ENCODE results near the gene LSM7. TPM values are rescaled to one million over a fixed set of nuclear protein-coding genes. Genes with fewer than 3 reads are reported as not detected.
"Not testable (repeated sequence)": the region's sequence is repeated elsewhere in the genome, so short reads cannot be mapped to it uniquely, and the experiment has no call there.

LSM7 gene
- total and polyA plus RNA-seq, 5 donors from 2014 or later: 83.9 to 187 (median 162) TPM

DNA sequence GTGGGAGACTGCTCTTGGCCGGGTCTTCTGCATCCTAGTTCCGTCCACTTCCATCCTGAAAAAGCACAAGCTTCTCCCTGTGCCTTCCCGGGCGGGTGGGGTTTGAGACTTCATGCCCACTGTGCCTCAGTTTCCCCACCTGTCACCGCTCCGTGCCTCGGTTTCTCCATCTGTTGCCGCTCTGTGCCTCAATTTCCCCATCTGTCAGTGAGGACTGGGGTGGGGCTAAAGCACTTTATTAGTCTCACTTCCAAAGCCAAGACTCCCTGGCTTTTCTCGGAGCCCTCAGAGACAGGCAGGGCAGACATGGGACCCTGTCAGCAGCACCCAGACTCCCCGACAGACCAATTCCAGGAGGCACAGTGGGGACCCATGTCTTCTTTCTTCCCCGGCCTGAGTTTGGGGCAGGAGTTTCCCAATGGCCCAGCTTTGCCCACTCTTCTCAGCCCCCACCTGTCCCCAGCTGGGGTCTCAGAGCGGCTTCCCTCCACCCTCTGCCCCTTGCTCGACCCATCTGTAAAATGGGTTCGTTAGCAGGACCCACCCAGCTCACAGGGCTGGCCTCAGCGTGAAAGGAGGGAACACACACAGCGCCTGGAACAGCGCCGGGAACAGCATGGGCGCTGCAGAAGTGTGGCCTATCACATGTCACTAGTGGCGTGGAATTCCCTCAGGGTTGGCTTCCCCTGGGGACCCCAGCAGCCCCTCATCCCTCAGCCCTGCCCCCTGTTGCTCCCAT is 41.8 kb downstream of the LSM7 start:
- Mint-ChIP-seq H3K27ac (peak overlapping the region in 1 of 3 donors; percentile 93), H3K4me1 (peaks cover 6 to 40% (median 16%) of the 10 kb centered on the region in 4 donors), H3K36me3 (no peaks in the 10 kb centered on the region), H3K9me3 (peaks cover 0 to 3% (median 0%) of the 10 kb centered on the region in 7 donors), H3K27me3 (no peaks in the 10 kb centered on the region), H3K4me3 (no peak overlapping the region)
- ATAC-seq (ENCODE audit: low read depth in 2 of 2) (no peak), DNase-seq (no peak)
- H3K4me1 ChIP-seq (ENCODE audit: control insufficient read depth, insufficient read depth, low read length, poor library complexity, severe bottlenecking): peaks cover 38% of the 10 kb centered on the region
- no peak overlapping the region for H3K27ac ChIP-seq (ENCODE audit: insufficient read depth, low read length, poor library complexity, severe bottlenecking)
- H3K4me3 ChIP-seq (ENCODE audit: low read depth, low read length): no peak overlapping the region
- no peaks in the 10 kb centered on the region for H3K27me3 ChIP-seq (ENCODE audit: control insufficient read depth, insufficient read depth, low read length)
- no peaks in the 10 kb centered on the region for H3K36me3 ChIP-seq (ENCODE audit: control insufficient read depth, insufficient read depth, low read length)
- no peaks in the 10 kb centered on the region for H3K9me3 ChIP-seq (ENCODE audit: control insufficient read depth in 2 of 2, low read length in 2 of 2)

DNA sequence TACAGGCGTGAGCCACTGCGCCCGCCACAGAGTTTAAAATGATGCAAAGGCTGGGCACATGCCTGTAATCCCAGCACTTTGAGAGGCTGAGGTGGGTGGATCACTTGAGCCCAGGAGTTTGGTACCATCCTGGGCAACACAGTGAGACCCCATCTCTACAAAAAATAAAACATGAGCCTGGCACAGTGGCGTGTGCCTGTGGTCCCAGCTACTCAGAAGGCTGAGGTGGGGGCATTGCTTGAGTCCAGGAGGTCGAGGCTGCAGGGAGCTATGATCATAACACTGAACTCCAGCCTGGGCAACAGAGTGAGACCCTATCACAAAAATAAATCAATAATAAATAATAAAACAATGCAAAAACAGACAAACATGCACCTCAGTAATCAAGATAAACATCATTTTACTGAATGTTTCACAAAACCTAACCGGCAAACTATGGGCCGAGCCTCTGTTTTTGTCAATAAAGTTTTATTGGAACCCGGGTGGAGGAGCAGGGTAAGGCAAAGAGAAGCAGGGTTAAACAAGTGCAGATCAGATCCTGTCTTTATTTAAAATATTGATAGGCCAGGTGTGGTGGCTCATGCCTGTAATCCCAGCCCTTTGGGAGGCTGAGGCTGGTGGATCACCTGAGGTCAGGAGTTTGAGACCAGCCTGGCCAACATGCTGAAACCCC is 44.4 kb downstream of the LSM7 start:
- DNase-seq: no peak
- H3K27ac Mint-ChIP-seq: no peak overlapping the region
- peak overlapping the region in 1 of 4 donors; percentile 7 for H3K4me3 Mint-ChIP-seq
- Histone ChIP-seq H3K4me1 (ENCODE audit: control insufficient read depth, insufficient read depth, low read length, poor library complexity, severe bottlenecking) (peaks cover 21% of the 10 kb centered on the region), H3K9me3 (ENCODE audit: control insufficient read depth in 2 of 2, low read length in 2 of 2) (no peaks in the 10 kb centered on the region), H3K27me3 (ENCODE audit: control insufficient read depth, insufficient read depth, low read length) (no peaks in the 10 kb centered on the region), H3K36me3 (ENCODE audit: control insufficient read depth, insufficient read depth, low read length) (no peaks in the 10 kb centered on the region), H3K4me3 (ENCODE audit: low read depth, low read length) (no peak overlapping the region), H3K27ac (ENCODE audit: insufficient read depth, low read length, poor library complexity, severe bottlenecking) (no peak overlapping the region)
- H3K9me3 Mint-ChIP-seq: peaks cover 0 to 2% (median 0%) of the 10 kb centered on the region in 7 donors
- peaks cover 3 to 26% (median 8%) of the 10 kb centered on the region in 4 donors for H3K4me1 Mint-ChIP-seq
- no peaks in the 10 kb centered on the region for H3K27me3 Mint-ChIP-seq
- no peak for ATAC-seq (ENCODE audit: low read depth in 2 of 2)
- no peaks in the 10 kb centered on the region for H3K36me3 Mint-ChIP-seq

DNA sequence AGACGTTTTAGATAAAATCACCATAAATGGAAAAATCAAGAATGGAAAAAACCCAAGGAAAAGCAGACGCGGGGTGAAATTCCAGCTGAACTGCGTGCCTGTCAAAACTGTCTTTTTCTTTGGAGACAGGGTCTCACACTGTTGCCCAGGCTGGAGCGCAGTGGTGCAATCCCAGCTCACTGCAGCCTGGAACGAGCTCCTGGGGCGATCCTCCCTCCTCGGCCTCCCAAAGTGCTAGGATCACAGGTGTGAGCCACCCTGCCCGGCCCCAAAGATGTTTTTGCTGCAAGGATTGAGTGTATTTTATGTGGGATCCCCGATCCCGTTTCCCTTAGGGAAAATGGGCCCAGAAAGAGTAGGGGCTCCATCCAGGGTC is 45.5 kb downstream of the LSM7 start:
- Histone ChIP-seq H3K27me3 (ENCODE audit: control insufficient read depth, insufficient read depth, low read length) (no peaks in the 10 kb centered on the region), H3K9me3 (ENCODE audit: control insufficient read depth in 2 of 2, low read length in 2 of 2) (no peaks in the 10 kb centered on the region), H3K4me1 (ENCODE audit: control insufficient read depth, insufficient read depth, low read length, poor library complexity, severe bottlenecking) (peaks cover 16% of the 10 kb centered on the region), H3K4me3 (ENCODE audit: low read depth, low read length) (no peak overlapping the region), H3K27ac (ENCODE audit: insufficient read depth, low read length, poor library complexity, severe bottlenecking) (no peak overlapping the region), H3K36me3 (ENCODE audit: control insufficient read depth, insufficient read depth, low read length) (no peaks in the 10 kb centered on the region)
- Mint-ChIP-seq H3K36me3 (no peaks in the 10 kb centered on the region), H3K27ac (peak overlapping the region in 1 of 3 donors; percentile 40), H3K27me3 (no peaks in the 10 kb centered on the region), H3K4me1 (peaks cover 0 to 18% (median 0%) of the 10 kb centered on the region in 4 donors), H3K9me3 (peaks cover 0 to 1% (median 0%) of the 10 kb centered on the region in 7 donors), H3K4me3 (peak overlapping the region in 2 of 4 donors; percentile 52 to 73)
- no peak for ATAC-seq (ENCODE audit: low read depth in 2 of 2)
- no peak for DNase-seq

DNA sequence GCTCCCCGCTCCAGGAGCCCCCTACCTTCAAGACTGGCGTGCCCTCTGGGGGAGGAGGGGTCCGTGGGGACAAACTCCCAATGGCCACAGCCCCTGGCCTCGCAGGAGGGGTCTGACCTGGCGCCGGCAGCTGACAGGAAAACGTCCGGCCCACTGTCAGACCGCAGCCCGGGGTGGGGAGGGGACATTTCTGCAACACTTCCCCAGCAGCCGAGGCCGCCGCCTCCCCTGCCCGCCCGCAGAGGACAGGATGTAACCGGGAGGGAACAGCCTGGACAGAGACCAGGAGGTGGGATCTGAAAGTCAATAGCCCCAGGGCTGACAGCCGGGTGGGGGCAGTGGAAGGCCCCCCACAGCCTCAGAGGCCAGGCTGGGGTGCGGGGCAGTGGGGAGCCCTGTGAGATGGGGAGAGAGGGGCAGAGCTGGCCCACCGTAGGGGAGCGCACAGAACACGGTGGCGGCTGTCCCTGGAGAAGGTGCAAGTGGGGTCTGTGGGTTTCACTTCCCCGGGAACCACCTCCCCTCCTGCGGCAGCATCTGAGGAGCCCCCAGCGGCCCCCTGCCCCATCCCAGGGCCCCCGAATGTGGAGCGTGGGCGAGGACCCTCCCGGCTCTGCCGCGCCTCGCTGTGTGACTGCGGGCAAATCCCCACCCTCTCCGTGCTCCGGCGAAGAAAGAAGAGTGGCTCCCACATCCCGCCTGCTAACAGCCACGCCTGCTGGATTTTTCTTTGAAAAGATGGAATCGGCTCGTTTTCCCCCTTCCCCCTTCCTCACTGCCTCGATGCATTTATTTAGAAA is 46.1 kb downstream of the LSM7 start, which contains the start of gene PEAK3:
Gene PEAK3, minus strand, starts transcription at position 114 of the 800 bp plus-strand sequence. CDS start 1,244 bp downstream, outside the sequence.
- H3K9me3 Mint-ChIP-seq: peaks cover 0 to 1% (median 0%) of the 10 kb centered on the region in 7 donors
- no peak within 1 kb of the TSS for H3K27ac ChIP-seq (ENCODE audit: insufficient read depth, low read length, poor library complexity, severe bottlenecking)
- no peaks in the 10 kb centered on the region for H3K27me3 ChIP-seq (ENCODE audit: control insufficient read depth, insufficient read depth, low read length)
- no peak within 1 kb of the TSS for H3K4me3 ChIP-seq (ENCODE audit: low read depth, low read length)
- no peaks in the 10 kb centered on the region for H3K27me3 Mint-ChIP-seq
- peaks cover 0 to 20% (median 1%) of the 10 kb centered on the region in 4 donors for H3K4me1 Mint-ChIP-seq
- no peaks in the 10 kb centered on the region for H3K36me3 ChIP-seq (ENCODE audit: control insufficient read depth, insufficient read depth, low read length)
- ATAC-seq (ENCODE audit: low read depth in 2 of 2) (peak; percentile 34 to 43), DNase-seq (peak in 1 of 3 donors; percentile 60)
- H3K9me3 ChIP-seq (ENCODE audit: control insufficient read depth in 2 of 2, low read length in 2 of 2): no peaks in the 10 kb centered on the region
- H3K36me3 Mint-ChIP-seq: peaks cover under 1% of the 10 kb centered on the region
- peaks cover 16% of the 10 kb centered on the region for H3K4me1 ChIP-seq (ENCODE audit: control insufficient read depth, insufficient read depth, low read length, poor library complexity, severe bottlenecking)
- peak within 1 kb of the TSS in 2 of 4 donors; percentile 52 to 73 for H3K4me3 Mint-ChIP-seq
- peak within 1 kb of the TSS in 1 of 3 donors; percentile 43 for H3K27ac Mint-ChIP-seq

DNA sequence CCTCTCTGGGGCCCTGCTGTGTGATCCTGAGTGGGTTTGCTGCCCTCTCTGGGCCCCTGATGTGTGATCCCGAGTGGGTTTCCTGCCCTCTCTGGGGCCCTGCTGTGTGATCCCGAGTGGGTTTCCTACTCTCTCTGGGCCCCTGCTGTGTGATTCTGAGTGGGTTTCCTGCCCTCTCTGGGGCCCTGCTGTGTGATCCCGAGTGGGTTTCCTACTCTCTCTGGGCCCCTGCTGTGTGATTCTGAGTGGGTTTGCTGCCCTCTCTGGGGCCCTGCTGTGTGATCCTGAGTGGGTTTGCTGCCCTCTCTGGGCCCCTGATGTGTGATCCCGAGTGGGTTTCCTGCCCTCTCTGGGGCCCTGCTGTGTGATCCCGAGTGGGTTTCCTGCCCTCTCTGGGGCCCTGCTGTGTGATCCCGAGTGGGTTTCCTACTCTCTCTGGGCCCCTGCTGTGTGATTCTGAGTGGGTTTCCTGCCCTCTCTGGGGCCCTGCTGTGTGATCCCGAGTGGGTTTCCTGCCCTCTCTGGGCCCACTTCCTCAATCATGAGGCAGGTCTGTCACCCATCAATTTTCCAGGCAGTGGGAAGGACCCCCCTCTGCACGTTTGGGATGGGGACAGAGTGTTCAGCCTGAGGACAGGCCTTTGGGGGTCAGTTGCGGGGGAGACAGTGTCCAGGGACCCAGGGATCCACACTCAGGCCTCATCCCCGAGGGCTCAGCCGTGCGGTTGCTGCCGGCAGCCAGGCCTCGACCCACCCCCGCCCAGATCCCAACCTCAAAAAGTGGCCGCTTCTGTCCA is 46.9 kb downstream of the LSM7 start:
- not testable (repeated sequence) for H3K27me3 Mint-ChIP-seq; H3K27ac ChIP-seq (ENCODE audit: insufficient read depth, low read length, poor library complexity, severe bottlenecking); ATAC-seq (ENCODE audit: low read depth in 2 of 2); H3K36me3 ChIP-seq (ENCODE audit: control insufficient read depth, insufficient read depth, low read length); H3K27me3 ChIP-seq (ENCODE audit: control insufficient read depth, insufficient read depth, low read length); H3K36me3 Mint-ChIP-seq; H3K9me3 Mint-ChIP-seq; H3K9me3 ChIP-seq (ENCODE audit: control insufficient read depth in 2 of 2, low read length in 2 of 2); H3K27ac Mint-ChIP-seq; H3K4me3 ChIP-seq (ENCODE audit: low read depth, low read length); DNase-seq
- H3K4me1 Mint-ChIP-seq: peaks cover 0 to 24% (median 3%) of the 10 kb centered on the region in 4 donors
- H3K4me3 Mint-ChIP-seq: peak overlapping the region in 1 of 4 donors; percentile 70
- peaks cover 16% of the 10 kb centered on the region for H3K4me1 ChIP-seq (ENCODE audit: control insufficient read depth, insufficient read depth, low read length, poor library complexity, severe bottlenecking)

DNA sequence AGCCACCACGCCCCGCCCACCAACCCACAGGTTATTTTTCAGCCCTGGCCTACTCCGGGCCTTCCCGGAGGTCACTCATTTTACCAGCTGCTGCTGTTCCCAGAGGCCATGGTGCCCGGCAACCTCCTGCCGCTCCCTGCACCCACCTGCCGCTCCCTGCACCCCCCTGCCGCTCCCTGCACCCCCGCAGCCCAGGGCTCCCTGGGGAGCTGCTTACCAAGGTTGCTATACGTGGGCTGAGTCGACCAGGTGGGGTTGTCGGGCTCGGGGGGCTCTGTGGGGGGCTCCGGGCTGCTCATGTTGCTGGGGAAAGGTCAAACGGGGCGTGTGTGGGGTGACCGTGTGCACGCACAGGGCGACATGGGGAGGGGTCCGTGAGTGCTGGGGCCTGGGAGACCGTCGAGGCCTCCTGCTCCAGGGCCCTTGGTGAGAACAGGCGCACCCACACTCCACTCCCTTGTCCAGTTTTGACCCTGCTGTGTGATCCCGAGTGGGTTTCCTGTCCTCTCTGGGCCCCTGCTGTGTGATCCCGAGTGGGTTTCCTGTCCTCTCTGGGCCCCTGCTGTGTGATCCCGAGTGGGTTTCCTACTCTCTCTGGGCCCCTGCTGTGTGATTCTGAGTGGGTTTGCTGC is 47.6 kb downstream of the LSM7 start:
- Mint-ChIP-seq H3K36me3 (peaks cover 4% of the 10 kb centered on the region), H3K4me1 (peaks cover 0 to 25% (median 3%) of the 10 kb centered on the region in 4 donors), H3K4me3 (no peak overlapping the region), H3K27ac (no peak overlapping the region), H3K9me3 (peaks cover 0 to 1% (median 0%) of the 10 kb centered on the region in 7 donors), H3K27me3 (no peaks in the 10 kb centered on the region)
- H3K9me3 ChIP-seq (ENCODE audit: control insufficient read depth in 2 of 2, low read length in 2 of 2): no peaks in the 10 kb centered on the region
- ATAC-seq (ENCODE audit: low read depth in 2 of 2): no peak
- no peak for DNase-seq
- no peaks in the 10 kb centered on the region for H3K27me3 ChIP-seq (ENCODE audit: control insufficient read depth, insufficient read depth, low read length)
- peaks cover 16% of the 10 kb centered on the region for H3K4me1 ChIP-seq (ENCODE audit: control insufficient read depth, insufficient read depth, low read length, poor library complexity, severe bottlenecking)
- no peak overlapping the region for H3K4me3 ChIP-seq (ENCODE audit: low read depth, low read length)
- H3K27ac ChIP-seq (ENCODE audit: insufficient read depth, low read length, poor library complexity, severe bottlenecking): no peak overlapping the region
- no peaks in the 10 kb centered on the region for H3K36me3 ChIP-seq (ENCODE audit: control insufficient read depth, insufficient read depth, low read length)

Measured in CD4-positive, CD25-positive, alpha-beta regulatory T cell (primary cell).